SKM-1 treated with dmso at 0.1 percent for 144 hours (cell line): Measurements from ENCODE around the gene KCTD21.

ENCODE experiments used
- DNase-seq: peaks from one replicate; lab custom pipeline; 2025; ENCODE audit not compliant: unreplicated experiment; lab: John Stamatoyannopoulos, UW

KCTD21 gene

DNA sequence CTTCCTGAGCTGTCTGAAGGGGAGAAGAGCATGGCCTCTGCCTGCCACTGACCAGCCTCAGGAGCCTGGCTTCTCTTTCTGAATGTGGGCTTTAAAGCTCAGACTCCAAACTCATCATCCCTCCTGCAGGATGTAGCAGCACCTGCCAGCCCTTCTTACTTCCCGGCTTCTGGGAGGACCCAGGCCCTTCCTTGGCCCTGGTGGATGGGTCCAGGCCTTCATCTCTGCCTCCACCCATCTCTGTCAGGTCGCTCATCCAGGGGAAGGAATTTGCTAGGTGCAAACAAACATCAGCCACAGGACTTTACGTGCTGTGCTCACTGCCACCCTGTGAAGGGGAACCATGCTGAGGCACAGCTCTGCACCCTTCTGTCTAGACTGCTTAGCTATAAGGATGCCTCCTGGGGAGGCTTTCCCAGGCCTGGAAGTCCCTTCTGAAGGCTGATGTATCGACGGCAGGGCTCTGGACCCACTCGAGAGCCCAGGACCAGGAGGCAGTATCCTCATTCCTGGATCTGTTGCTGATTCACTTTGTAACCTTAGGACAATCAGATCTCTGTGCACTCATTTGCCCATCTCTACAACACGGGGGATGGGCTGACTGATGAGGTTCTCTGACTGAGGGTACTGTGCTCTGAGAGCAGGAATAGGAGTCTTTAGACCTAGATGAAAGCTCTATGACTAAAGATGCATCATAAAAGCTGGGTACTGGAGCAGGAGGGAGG is 31.2 kb upstream of the KCTD21 start:
- no peak for DNase-seq

DNA sequence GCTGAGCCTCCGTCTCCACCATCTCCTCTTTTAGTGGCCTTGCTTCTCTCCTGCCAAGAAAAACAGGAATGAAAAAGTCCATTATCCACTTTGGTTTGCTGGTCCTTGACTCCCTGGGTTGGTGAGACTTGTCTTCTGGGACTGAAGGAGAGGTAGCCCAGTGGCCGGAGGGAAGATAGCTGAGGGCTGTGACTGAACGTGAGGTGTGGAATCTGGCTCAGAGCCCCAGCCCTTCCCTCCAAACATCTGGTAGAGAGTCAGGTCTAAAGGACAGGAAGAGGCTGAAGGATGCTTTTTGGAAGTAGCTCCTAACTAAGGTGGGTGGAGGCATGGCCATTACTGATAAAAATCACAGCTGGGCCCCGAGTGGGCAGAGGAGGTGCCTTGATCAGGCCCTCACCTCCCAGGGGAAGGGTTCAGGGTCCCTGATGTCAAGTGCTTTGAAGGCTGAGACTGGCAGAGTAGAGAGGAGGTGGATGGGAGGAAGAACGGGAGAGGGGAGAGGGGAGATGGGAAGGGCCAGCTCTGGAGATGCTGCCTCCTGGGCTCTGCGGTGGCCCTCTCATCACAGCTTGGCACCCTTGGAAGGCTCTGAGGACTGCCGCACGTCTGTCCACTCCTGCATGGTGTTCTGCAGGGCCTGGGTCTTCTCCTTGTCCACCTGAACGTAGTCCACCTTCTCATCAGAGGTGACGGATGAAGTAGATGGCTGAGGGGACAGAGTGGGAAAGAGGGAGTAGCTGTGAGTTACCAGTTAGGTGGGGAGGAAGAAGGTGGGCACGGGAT is 30.5 kb upstream of the KCTD21 start:
- DNase-seq: no peak

DNA sequence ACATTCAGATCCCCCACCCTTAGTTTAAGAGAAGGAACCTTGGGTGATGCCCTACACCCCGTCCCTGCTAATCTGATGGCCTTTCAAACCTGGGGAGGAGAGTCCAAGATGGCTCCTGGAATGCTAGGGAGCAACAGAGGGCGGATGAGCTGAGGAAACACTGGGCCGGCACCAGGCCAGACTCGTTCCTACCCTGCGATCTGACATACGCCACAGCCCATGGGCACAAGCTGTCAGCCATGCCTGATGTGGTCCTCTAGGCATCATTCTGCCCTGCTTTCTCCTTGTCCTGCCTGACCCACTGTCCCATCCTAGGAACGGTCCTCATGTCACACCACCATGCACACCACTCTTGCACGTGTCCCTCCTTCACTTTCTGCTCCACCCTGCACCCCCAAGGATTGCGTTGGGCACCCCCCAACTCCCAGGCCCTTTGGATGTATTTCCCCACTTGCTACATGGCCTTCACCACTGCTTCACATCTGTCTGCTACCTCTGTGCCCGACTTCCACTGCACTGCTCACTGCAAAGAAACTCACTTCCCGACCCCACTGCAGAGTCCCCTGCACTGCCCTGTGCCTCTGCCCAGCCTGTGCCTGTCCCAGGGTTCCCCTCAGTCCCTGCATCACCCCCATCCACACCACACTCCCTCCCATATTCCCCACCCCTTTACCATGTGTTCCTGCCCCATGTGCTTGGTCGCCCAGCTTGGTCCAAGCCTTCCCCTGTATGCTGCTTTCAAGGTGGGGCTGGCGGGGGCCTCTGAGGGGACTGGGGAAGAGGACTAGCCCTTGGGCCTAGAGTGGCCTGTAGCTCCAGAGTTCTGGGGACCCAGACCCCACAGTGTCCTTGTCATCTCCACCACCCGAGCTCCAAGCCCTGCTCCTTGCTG is 29.5 kb upstream of the KCTD21 start:
- DNase-seq: no peak

DNA sequence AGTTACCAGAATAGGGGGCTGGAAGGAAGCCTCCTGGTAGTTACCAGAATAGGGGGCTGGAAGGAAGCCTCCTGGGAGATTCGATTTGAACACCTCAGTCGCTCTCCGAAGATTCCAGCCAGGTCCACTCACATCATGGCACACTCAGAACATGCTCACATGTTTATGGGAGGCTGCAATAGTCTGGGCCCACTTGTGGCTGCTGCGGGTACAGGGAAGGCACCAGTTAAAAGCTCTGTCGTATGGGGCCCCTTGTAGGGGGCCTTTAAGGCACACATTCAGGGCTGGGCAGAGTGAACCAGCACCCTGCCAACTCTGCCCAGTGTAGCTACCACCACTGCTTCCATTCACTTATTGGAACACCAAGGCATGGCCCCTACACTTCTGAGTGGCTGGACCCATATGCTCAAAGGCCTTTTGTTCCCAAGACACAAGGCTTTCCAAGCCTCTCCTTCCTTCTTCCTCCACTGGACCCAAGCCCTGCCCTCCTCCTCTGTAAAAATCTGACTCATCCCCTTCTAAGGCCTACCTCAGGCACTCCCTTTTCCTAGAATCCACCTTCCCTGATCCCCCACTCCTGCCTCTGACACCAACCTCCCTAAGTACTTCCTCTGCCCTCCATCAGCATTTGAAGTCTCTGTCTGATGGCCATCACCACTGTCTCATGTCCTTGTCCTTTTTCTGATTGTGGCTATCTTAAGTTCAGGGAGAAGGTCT is 28.3 kb upstream of the KCTD21 start:
- no peak for DNase-seq

DNA sequence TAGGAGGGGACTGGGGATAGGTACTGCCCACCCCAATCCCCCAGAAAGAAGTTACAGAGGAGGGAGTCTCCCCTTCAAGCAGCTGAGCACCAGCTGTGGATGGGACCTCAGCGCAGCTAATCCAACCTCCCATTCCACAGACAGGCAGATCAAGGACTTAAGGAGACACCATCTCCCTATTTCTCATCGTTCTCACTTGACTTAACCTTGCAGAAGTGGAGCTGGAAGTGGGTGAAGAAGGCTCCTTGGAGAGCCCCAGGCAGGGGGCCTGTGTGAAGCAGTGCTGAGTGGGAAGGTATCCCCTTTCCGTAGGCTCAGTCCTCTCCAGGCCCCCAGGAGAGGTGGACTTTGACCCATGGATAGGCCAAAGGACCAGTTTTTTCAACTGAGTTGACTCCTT is 27.6 kb upstream of the KCTD21 start:
- DNase-seq: no peak

DNA sequence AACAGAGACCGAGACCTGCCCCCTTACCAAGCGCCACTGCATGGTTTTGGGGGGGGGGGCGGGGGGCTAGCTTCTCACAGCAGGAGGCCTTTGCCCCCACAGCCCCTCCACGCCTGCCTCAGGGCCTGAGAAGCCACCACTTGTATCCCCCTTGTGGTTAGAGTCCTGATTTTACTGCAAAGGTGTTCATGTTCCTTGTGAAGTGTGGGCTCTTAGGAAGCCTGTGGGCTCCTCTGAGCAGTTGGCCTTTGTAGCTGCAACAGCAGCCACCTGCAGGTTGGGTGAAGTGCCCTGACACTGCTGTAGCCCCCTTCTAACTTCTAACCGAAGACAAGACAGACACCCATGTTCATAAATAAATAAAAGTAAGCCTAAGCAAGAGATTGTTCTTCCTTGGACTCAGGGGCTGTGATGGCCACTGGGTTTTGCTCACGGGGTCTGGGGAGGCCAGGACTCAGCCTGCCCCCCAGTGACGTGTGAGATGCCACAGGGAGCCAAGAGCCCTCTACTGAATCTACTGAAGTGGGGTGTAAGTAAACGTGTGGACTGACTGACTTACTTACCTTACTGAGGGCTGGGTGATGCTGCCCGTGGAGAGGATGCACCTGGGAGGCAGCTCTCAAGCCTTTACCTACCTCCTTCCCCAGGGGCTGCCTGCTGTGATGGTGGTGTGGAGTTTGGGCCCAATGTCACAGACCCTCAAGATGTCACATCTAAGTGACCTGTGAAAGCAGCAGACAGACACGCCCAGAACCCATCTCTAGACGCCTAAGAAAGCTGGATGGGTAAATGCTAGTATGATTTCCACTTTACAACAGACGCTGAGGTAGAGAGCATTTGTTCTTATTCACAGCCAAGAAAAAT is 26.1 kb upstream of the KCTD21 start:
- DNase-seq: no peak

DNA sequence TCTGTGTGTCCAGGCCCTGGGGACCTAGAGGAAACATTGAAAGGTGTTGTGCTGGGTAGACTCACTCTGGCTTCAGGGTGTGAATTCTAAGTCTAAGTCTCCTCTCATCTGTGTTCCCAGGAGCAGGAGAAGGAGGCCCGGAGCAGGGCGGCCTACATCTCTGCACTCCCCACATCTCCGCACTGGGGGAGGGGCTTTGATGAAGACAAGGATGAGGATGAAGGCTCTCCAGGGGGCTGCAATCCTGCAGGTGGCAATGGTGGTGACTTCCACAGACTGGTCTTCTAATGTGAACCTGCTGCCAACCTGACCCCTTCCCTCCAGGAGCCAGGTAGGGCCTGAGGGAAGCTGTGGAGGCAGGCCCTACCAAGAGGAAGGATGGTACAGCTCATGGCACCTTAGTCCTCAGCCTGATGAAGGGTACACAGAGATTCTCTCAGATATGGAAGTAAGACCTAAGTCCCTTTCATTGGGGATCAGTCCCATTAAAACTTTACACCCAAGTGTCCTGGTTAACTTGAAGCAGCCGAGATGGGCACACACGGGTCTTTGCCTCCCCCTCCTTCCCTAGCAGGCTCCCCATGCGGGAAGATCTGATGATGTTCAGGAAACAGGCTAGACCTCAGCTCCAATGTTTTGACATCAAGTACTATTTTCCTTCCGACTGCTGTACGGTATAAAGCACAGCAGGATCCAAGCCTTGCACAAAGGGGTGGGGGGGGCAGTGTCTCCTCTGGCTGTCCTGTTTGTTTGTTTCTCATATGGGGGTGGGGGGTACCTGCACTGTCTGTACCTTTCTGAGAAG is 25.3 kb upstream of the KCTD21 start:
- DNase-seq: no peak

DNA sequence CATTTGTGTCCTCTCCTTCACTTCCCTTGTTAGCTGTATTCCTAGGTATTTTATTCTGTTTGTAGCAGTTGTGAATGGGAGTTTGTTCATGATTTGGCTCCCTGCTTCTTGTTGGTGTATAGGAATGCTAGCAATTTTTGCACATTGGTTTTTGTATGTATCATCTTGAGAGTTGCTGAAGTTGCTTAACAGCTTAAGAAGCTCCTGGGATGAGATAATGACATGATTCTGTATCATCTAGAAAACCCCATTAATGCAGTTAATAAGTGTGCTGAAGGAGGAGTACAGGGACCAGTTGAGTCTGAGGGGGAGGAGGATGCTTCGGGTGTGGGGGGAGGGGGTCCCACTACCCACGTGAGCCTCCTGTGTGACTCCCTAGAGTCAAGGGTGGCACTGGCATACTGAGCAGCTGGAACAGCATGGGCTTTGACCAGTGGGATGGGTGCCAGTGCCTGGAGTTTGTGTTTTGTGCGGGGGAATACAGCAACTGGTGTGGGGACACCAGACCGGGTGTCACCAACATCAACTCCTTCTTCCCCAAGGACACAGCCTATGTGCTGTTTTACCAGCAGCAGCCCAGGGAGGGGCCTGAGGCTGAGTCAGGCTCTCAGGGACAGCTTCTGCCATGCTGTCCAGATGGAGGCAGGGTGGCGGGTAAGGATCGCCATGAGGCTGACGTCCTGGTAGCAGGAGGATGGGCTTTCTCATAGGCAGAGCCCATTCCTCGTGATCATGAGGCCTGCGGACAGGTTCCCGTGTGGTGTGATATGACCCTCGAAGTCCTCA is 24.4 kb upstream of the KCTD21 start:
- no peak for DNase-seq

DNA sequence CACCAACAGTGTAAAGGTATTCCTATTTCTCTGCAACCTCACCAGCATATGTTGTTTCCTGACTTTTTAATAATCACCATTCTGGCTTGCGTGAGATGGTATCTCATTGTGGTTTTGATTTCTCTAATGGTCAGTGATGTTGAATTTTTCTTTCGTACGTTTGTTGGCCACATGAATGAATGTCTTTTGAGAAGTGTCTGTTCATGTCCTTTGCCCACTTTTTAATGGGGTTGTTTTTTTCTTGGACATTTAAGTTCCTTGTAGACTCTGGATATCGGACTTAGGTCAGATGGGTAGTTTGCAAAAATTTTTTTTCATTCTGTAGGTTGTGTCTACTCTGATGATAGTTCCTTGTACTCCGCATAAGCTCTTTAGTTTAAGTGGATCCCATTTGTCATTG is 23.1 kb upstream of the KCTD21 start:
- no peak for DNase-seq

DNA sequence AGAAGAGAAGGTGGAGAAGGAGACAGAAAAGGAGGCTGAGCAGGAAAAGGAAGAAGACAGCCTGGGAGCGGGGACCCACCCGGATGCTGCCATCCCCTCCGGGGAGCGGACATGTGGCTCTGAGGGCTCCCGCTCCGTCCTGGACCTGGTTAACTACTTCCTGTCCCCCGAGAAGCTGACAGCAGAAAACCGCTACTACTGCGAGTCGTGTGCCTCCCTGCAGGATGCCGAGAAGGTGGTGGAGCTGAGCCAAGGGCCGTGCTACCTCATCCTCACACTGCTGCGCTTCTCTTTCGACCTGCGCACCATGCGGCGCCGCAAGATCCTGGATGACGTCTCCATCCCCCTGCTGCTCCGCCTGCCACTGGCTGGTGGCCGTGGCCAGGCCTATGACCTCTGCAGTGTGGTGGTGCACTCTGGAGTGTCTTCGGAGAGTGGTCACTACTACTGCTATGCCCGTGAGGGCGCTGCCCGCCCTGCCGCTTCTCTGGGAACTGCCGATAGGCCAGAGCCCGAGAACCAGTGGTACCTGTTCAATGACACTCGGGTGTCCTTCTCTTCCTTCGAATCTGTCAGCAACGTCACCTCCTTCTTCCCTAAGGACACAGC is 21.7 kb upstream of the KCTD21 start:
- no peak for DNase-seq

DNA sequence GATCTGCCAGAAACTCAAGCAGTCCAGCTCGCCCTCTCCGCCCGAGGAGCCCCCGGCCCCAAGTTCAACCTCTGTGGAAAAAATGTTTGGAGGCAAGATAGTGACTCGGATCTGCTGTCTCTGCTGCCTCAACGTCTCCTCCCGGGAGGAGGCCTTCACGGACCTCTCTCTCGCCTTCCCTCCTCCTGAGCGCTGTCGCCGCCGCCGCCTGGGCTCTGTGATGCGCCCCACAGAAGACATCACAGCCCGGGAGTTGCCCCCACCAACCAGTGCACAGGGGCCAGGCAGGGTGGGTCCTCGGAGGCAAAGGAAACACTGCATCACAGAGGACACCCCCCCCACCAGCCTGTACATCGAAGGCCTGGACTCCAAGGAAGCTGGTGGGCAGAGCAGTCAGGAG is 21.1 kb upstream of the KCTD21 start:
- DNase-seq: no peak

DNA sequence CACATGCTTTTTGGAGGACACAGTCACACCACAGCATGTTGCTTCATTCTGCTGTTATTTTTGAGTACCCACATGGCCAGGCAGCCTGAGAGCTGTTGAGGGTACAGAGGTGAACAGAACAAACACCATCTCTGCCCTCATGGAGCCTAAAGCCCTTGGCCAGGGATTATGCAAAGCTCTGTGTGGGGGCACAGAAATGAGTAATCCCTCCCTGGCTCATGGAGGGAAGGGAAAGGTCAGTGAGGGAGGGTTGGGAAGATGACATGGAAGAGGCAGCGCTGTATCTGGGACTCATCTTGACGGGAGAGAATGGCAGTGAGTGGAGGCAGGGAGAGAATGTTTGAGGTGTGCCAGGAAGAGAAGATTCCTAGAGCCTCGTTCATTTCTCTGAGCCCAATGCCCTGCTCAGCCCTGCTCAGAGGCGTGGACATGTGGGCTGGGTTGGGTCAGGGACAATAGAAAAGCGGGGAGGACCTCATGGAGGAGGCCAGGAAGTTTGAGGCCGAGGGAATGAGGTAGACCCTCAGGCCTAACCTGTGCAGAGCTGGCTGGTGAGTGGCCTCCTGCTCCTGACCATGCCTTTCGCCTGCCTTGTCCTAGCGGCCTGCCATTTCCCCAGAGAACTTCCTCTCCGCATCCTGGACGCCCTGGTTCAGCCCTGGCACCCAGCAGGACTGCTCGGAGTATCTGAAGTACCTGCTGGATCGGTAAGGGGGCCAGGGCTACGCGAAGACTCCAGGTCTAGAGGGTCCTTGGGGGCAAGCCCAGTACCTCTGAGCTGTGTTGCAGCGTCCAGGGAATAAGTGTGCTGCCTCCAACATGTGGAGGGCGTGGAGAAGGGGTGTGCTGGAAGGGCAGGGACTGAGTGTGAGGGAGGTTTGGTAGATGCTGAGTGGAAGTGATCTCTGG is 20.1 kb upstream of the KCTD21 start:
- no peak for DNase-seq

DNA sequence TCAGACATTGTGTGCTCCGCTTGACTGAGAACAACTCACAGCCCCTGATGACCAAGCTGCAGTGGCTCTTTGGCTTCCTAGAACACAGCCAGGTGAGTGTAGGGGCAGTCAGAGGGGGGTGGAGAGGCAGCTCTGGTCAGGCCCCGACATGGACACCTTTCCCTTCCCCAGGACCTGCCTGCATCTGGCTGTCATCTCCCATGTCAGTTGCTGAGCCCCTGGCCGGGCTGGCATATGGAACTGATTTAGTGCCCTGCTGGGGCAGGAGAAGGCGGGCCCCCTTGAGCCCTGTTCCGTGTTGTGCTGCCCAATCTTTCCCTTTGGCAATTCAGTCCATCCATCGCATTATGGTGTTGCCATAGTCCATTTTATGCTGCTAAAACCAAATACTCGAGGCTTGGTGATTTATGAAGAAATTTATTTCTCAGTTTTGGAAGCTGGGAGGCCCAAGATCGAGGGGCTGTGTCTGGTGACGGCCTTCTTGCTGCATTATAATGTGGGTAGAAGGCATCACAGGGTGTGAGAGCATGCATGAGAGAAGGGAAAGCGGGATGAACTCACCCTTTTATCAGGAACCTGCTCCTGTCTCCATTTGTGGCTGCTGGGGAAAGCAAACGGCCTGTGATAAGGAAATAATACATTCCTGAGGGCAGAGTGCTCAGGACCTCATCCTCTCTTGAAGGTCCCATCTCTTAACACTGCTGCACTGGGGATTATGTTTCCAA is 19.3 kb upstream of the KCTD21 start:
- DNase-seq: no peak

DNA sequence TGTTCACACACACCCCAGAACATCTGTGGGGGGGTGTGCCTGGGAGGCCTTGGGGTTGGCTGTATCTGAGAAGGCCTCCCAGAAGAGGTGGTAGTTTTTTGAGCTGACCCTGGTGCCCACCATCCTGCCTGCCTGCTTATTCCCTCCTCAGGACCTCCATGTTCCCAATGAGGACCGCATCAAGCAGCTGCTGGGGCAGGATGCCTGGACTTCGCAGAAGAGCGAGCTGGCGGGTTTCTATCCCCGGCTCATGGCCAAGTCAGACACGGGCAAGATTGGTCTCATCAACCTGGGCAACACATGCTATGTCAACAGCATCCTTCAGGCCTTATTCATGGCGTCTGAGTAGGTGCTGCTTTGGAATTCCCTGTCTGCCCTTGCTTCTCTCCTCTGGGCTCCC is 17.3 kb upstream of the KCTD21 start:
- no peak for DNase-seq

DNA sequence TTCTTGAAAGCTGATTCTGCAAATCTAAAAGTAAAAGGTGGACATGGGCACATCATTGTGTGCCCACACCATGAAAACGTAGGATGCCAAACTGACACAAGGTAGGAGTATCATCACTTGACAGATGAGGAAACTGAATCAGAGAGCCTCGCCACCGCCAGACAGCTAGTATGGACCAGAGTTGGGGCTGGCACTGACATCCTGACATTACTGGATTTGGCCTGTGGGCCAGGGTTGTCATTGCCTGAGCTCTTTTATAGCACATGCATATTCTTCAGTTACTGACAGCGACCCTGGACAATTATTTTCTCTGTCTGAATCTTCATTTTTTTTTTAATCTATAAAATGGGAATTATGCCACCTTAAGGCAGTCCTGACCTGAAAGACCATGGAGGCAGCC is 16.8 kb upstream of the KCTD21 start:
- DNase-seq: no peak

DNA sequence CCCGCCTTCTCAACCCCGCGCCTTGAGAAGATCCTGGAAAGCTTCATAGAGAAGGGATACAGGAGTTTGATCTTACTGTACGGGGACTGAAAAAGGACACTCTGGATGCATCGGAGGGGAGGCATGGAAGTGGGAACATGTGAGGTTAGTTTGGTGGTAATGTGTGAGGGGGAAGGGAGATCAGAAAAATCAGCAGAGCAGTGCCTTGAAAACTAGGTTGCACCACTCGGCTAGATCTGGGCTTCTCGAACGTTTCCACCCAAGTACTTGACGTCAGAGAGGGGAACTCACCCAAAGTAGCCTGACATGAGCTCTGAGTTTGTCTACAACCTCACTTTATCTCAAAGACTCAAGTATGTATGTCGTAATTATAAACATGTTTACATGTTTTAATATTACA is 14.8 kb upstream of the KCTD21 start:
- DNase-seq: no peak
